Right lobe of liver (tissue), 6 donors: ENCODE results near the gene POLR3H. TPM values are rescaled to one million over a fixed set of nuclear protein-coding genes. Genes with fewer than 3 reads are reported as not detected.

Experiments used
- ATAC-seq, 4 donors: fragments of 200-7000 bp; cut with Tn5 transposase; one replicate each; pipeline ENCODE4 v1.9.1; 2020; ENCODE audit warnings: mild to moderate bottlenecking in 4 of 4, moderate library complexity in 4 of 4
- DNase-seq, 3 donors: peaks; one replicate each; pipeline ENCODE4 v3.0.0-alpha.2; 2020
- H3K27ac ChIP-seq, 3 donors: fragments of 200-600 bp; one replicate each; pipeline ENCODE4 v1.8.0; 2022
- H3K27me3 ChIP-seq, 2 donors: fragments of 200-600 bp; one replicate each; pipeline ENCODE4 v1.8.0; 2022
- H3K36me3 ChIP-seq, 4 donors: fragments of 200-600 bp; sonication (generic) in 1 of 4; one replicate each; pipeline versions ENCODE4 v1.5.1 to v1.8.0; 2017 to 2022; ENCODE audit warnings: control low read depth in 1 of 4
- H3K4me1 ChIP-seq, 4 donors: fragments of 200-600 bp; sonication (generic) in 1 of 4; one replicate each; pipeline versions ENCODE4 v1.5.1 to v1.8.0; 2017 to 2022; ENCODE audit warnings: control low read depth in 1 of 4
- H3K4me3 ChIP-seq, 3 donors: fragments of 200-600 bp; one replicate each; pipeline ENCODE4 v1.8.0; 2022
- H3K9me3 ChIP-seq, 4 donors: fragments of 200-600 bp; sonication (generic) in 1 of 4; one replicate each; pipeline versions ENCODE4 v1.5.1 to v1.8.0; 2017 to 2022; ENCODE audit warnings: control low read depth in 1 of 4
- CTCF ChIP-seq, 4 donors: fragments of 200-600 bp in 3 of 4; fragments of 450-650 bp in 1 of 4; IDR thresholded peaks; one replicate each; pipeline versions ENCODE4 v1.5.1 to v1.8.0; 2016 to 2022; ENCODE audit warnings: antibody characterized with exemption in 4 of 4, mild to moderate bottlenecking in 2 of 4
- POLR2A ChIP-seq: fragments of 450-650 bp; IDR thresholded peaks from one replicate; pipeline ENCODE4 v1.6.1; 2017; ENCODE audit warnings: antibody characterized with exemption, mild to moderate bottlenecking
- WGBS: methylation state at CpG from one replicate; pipeline ENCODE4 v1.1.6; 2018; ENCODE audit warnings: low coverage, low lambda C conversion rate; ENCODE audit not compliant: insufficient coverage; ENCODE audit errors: missing lambda C conversion rate; 5-methylcytosine and 5-hydroxymethylcytosine counted together
- intact Hi-C, 2 donors: fragments of 100-400 bp; cut with DNase I; formaldehyde crosslinking; loops; one replicate each; pipeline versions ENCODE4 v1.11.2 to v1.14.1; 2022
- total RNA-seq, 6 experiments: library from RNA; depleted of rRNA in 2 of 6; stranded (reverse); fragments of >200 nt in 2 of 6; fragmentation: NEBNext Ultra II Directional in 3 of 6; extraction: Animal tissue kit (Norgen Biotek cat#: 25700) in 3 of 6; gene quantifications; one replicate each; pipeline versions ENCODE4 v1.1.0 to v1.2.4, GENCODE V29; 2016 to 2023
- donor health status: DM: no; HTN: yes; CAD: no.
- donor health status: DM: no; HTN: no; CAD: no.
- donor health status: DM: no; HTN: no; CAD: no.
- donor health status: DM: no; HTN: yes; CAD: no.
- donor health status: DM: no; HTN: yes; CAD: no.

The POLR3H gene
- total RNA-seq, 6 experiments from 2014 or later = 9.5 to 23.0 (median 18.0) TPM

DNA sequence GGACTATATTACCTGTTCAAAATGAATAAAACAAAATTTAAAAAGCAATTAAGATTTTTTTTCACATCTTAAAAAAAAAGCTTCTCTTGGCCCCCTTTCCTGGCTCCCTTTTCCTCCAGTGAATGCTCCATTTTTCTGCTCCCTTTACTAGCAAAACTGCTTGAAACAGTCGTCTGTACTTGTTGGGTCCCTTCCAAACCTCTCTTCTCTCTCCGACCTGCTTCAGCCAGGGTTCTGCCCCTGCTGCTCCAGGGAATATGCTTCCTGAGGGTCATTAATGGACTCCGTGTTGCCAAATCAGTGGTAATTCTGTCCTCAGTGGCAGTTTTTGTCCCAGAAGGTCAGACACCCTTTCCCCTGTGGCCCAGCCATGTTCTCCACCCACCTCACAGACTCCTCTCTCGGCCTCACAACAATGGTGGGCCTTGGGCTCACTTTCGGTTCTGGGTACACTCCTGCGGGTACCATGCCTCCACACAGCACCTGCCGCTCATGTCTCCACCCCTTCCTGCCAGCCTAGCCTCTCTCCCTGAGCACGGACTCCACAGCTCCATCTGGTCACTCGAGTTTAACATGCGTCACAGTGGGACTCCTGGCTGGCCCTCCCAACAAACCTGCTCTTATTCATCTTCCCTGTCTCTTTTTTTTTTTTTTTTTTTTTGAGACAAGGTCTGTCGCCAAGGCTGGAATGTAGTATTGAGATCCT lies 7.8 kb upstream of the POLR3H start:
- TF ChIP-seq CTCF (IDR thresholded peaks at IDR 0.05) (no peak), POLR2A (no peak)
- no peaks in the 10 kb centered on the region for H3K27me3 ChIP-seq
- 66% methylated on average over 9 of the region's 11 CpGs for WGBS
- no peaks in the 10 kb centered on the region for H3K9me3 ChIP-seq
- peak overlapping the region in 1 of 3 donors; percentile 69 for H3K27ac ChIP-seq
- H3K4me1 ChIP-seq = peaks cover 0 to 52% (median 12%) of the 10 kb centered on the region in 4 donors
- intact Hi-C loops = no loop called here
- ATAC-seq = no peak
- H3K36me3 ChIP-seq = no peaks in the 10 kb centered on the region
- H3K4me3 ChIP-seq = no peak overlapping the region
- DNase-seq = no peak

DNA sequence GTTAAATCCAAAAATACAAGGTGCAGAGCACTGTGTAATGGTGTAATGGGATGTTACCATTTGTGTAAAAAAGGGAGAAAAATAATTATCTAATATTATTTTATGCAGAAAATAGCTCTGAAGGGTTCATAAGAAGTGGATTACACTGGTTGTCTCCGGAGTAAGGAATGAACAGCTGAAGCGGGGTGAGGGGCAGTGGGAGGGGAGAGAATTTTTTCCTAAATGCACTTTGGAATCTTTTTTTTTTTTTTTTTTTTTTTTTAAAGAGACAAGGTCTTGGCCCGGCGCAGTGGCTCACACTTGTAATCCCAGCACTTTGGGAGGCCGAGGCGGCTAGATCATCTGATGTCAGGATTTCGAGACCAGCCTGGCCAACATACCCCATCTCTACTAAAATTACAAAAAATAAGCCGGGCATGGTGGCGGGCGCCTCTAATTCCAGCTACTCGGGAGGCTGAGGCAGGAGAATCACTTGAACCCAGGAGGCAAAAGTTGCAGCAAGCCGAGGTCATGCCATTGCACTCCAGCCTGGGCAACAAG lies 6.8 kb upstream of the POLR3H start:
- intact Hi-C loops = no loop called here

GRCh38 chr22:41548830-41549211 lies 4.6 kb upstream of the POLR3H start:
- TF ChIP-seq POLR2A = no peak
- DNase-seq (no peak), ATAC-seq (no peak)
- Histone ChIP-seq H3K36me3 (no peaks in the 10 kb centered on the region), H3K4me3 (no peak overlapping the region), H3K27ac (peak overlapping the region in 1 of 3 donors; percentile 69), H3K9me3 (no peaks in the 10 kb centered on the region), H3K27me3 (no peaks in the 10 kb centered on the region), H3K4me1 (peaks cover 0 to 39% (median 13%) of the 10 kb centered on the region in 4 donors)
- 54% methylated on average over 3 of the region's 5 CpGs for WGBS
- intact Hi-C loops = loop anchor here in 1 of 2 donors (10.0 kb wide), 1 partner anchor 46 kb away; no protein-coding TSS in a partner anchor

More for the DNA sequence above, 6.8 kb upstream of the POLR3H start:
- Histone ChIP-seq H3K27me3 (no peaks in the 10 kb centered on the region), H3K36me3 (no peaks in the 10 kb centered on the region), H3K27ac (peak overlapping the region in 1 of 3 donors; percentile 69), H3K9me3 (no peaks in the 10 kb centered on the region), H3K4me1 (peaks cover 0 to 47% (median 10%) of the 10 kb centered on the region in 4 donors), H3K4me3 (no peak overlapping the region)
- TF ChIP-seq CTCF (IDR thresholded peaks at IDR 0.05) (no peak), POLR2A (no peak)
- ATAC-seq (peak; percentile 17 to 46 (median 38)), DNase-seq (peak in 1 of 3 donors; percentile 69)
- WGBS = 50% methylated on average over 12 of the region's 12 CpGs

- intact Hi-C loops = loop anchor here (5.0 to 10.0 kb wide), 2 partner anchors 50 to 52 kb away; no protein-coding TSS in a partner anchor
- 24% methylated on average over 16 of the region's 21 CpGs for WGBS
- H3K27ac ChIP-seq = peak overlapping the region in 1 of 3 donors; percentile 34
- no peaks in the 10 kb centered on the region for H3K27me3 ChIP-seq
- H3K4me3 ChIP-seq = peak overlapping the region; percentile 72 to 88 (median 88)
- H3K4me1 ChIP-seq = peaks cover 0 to 33% (median 15%) of the 10 kb centered on the region in 4 donors
- ATAC-seq = no peak
- TF ChIP-seq POLR2A (no peak), CTCF (IDR thresholded peaks at IDR 0.05) (no peak)
- DNase-seq = no peak
- no peaks in the 10 kb centered on the region for H3K9me3 ChIP-seq
- H3K36me3 ChIP-seq = no peaks in the 10 kb centered on the region
Observed at GRCh38 chr22:41544671-41545476, 604 bp upstream of the POLR3H start.
